IPS-18a (cell line): ENCODE data around the gene RUNX3.
"Not testable (repeated sequence)": the region's sequence is repeated elsewhere in the genome, so short reads cannot be mapped to it uniquely, and the experiment has no call there.

Source experiments
- H3K27ac ChIP-seq: one replicate; pipeline ENCODE4 v1.5.1; 2013; ENCODE audit warnings: low read length
- H3K27me3 ChIP-seq: one replicate; pipeline ENCODE4 v1.6.1; 2013; ENCODE audit warnings: mild to moderate bottlenecking, low read length; ENCODE audit not compliant: control insufficient read depth, insufficient read depth
- H3K36me3 ChIP-seq: one replicate; pipeline ENCODE4 v1.6.1; 2013; ENCODE audit warnings: low read depth, low read length; ENCODE audit not compliant: control insufficient read depth
- H3K4me1 ChIP-seq: one replicate; pipeline ENCODE4 v1.6.1; 2013; ENCODE audit warnings: low read depth, low read length; ENCODE audit not compliant: control insufficient read depth
- H3K4me3 ChIP-seq: one replicate; pipeline ENCODE4 v1.5.1; 2013; ENCODE audit warnings: low read length
- H3K9ac ChIP-seq: one replicate; pipeline ENCODE4 v1.6.1; 2013; ENCODE audit warnings: mild to moderate bottlenecking, low read length, moderate library complexity
- H3K9me3 ChIP-seq: one replicate; pipeline ENCODE4 v1.6.1; 2013; ENCODE audit warnings: low read depth, low read length; ENCODE audit not compliant: control insufficient read depth

The RUNX3 gene

DNA sequence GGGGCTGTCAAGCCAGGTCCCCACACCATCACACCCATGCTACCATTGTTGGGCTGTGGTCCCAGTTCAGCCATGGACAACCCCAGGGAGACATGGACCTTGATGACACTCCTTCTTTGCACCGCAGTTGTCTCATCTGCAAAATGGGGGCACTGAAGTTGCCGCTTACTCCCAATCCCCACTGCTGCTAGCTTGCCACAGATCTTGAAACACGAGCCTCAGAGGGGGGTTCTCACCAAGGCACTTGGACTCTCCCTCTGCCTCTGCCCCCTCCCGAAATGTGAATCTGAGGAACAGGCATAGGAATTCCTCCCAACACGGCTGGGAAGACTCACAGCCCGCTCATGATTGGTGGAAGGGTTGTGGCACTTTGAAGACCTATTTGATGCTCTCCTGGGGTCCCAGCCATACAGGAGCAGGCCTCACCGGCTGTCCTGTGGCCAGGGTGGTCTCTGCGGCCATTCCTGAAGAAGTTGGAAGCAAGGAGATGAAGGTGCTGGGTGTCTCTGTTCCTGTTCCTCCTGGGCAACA lies 31.1 kb downstream of the RUNX3 start:
- no peaks in the 10 kb centered on the region for H3K27me3 ChIP-seq

DNA sequence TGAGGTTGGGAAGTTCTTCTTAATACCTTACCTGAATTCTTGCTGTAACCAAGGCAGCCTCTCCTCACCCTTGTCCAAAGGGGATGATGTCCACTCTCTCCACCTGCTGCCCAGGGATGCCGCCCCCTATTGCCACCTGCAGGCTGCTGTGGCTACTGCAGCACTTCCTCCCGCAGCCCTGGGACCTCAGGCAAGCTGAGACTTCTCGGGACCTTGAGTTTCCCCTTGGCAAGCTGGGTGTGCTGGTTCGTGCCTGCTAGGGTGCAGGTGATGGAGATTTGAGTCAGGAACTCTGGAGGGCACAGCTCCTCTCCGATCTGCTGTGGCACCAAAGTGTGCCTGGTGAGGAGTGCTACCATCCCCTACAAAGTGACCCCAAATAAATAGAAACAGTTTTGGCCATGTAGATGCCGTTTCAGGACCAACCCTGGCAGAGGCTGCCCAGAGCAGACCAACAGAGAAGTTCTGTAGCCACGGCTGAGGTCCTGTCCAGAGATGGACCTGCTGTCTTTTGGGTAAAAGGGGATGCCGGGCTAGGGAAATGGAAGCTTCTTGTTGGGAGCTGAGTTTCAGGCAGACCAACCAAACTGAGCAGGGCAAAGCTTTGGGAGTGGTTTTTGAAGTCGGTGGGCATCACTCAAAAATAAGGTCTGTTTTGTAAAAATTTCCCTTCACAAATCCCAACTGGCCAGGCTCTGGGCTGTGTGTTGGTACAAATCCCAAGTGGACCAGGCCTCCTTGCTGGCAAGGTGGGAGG lies 31.7 kb downstream of the RUNX3 start:
- Histone ChIP-seq H3K36me3 (no peaks in the 10 kb centered on the region), H3K9ac (no peak overlapping the region), H3K27ac (no peak overlapping the region), H3K4me3 (no peak overlapping the region), H3K4me1 (no peaks in the 10 kb centered on the region), H3K9me3 (no peaks in the 10 kb centered on the region), H3K27me3 (no peaks in the 10 kb centered on the region)

More for the DNA sequence above, 31.1 kb downstream of the RUNX3 start:
- Histone ChIP-seq H3K36me3 (no peaks in the 10 kb centered on the region), H3K9ac (no peak overlapping the region), H3K4me3 (no peak overlapping the region), H3K27ac (no peak overlapping the region), H3K4me1 (no peaks in the 10 kb centered on the region), H3K9me3 (no peaks in the 10 kb centered on the region)

DNA sequence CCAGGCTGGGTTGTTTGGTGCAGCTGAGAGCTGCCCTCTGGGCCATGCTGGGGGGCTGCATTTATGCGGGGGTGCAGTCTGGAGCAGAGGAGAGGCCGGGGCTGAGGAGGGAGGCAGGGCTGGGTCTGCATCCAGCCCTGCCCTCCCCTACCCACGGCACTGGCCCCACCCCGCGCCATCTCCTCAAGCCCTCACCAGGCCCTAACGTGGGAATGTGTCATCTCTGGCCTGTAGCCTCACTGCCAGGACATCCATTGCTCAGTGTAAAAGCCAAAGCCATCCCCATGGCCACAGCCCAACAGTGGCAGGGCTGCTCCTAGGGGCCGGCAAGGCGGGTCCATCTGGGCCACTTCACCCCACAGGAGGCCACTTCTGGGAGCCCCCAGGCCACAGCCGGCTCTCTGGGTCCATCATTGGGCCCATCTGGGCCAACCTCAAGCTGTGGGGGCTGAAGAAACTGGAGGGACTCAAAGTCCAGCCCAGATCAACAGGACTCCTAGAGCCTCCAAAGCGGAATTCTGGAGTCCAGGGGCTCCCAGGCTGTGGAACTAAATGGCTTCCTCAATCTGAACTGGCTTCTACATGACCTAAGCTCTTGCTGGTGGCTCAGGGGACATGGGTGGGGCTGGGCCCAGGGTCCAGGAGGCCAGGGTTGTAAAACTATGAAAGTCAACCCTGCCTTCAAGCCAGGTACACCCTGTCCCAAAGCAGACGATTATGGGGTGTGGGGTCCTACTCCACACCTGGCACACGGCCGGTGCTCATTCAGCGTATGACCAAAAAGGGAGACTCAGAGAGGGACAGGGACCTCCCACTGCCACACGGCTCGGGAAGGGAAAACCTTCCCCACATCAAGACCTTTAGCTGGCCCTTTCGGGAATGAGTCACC lies 32.6 kb downstream of the RUNX3 start:
- Histone ChIP-seq H3K4me3 (no peak overlapping the region), H3K9me3 (no peaks in the 10 kb centered on the region), H3K27me3 (no peaks in the 10 kb centered on the region), H3K4me1 (no peaks in the 10 kb centered on the region), H3K36me3 (no peaks in the 10 kb centered on the region), H3K9ac (no peak overlapping the region), H3K27ac (no peak overlapping the region)

DNA sequence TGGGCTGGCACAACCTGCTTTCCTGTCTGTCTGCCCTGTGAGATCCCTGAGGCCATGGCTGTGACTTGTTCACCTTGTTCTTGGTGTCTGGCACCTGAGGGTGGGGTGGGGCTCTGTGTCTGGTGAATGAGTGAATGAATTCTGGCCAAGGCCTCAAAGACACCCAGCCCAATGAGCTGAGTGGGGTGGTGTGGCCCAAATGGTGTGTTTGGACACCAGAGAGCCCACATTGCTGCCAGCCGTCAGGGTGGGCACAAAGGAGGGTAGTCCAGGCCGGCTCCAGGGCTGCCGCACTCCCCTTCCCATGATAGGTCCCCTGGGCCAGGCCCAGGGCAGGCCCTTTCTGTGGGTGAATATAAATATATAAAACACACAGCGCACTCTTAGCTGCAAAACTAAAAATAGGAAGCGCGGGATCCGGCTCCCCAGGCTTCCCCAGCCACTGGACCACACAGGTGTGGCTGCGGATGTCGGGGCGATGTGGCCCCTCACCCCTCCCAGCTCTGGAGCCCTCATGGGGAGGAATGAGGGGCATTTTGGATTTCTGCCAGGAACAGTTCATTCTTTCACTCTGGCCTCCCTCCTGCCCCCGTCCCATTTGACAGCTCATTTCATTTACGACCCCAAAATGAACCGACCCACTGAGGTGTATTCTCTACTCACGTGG lies 33.3 kb downstream of the RUNX3 start:
- Histone ChIP-seq H3K27me3 (no peaks in the 10 kb centered on the region), H3K27ac (no peak overlapping the region), H3K4me1 (no peaks in the 10 kb centered on the region), H3K36me3 (no peaks in the 10 kb centered on the region), H3K4me3 (no peak overlapping the region), H3K9me3 (peaks cover 3% of the 10 kb centered on the region), H3K9ac (no peak overlapping the region)

DNA sequence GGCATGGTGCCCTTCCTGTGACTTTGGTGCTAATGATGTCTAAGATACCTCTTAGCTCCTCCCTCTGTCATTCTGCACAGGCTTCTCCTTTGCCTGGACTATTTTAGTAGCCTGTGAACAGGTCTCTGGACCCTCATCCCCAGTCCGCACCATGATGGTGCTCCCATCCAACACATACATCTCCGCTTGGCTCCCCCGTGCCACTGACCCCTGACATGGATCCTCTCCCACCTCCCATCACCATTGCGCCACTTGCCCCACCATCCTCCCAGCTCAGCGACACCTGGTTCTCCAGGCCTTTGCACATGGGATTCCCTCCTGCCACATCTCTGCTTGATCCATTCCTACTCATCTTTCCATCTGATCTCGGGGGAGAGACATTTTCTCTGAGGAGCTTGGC lies 33.9 kb downstream of the RUNX3 start:
- H3K36me3 ChIP-seq: no peaks in the 10 kb centered on the region
- H3K4me1 ChIP-seq: no peaks in the 10 kb centered on the region
- H3K27ac ChIP-seq: no peak overlapping the region
- H3K9ac ChIP-seq: no peak overlapping the region
- peaks cover 3% of the 10 kb centered on the region for H3K9me3 ChIP-seq
- H3K4me3 ChIP-seq: no peak overlapping the region
- H3K27me3 ChIP-seq: no peaks in the 10 kb centered on the region

DNA sequence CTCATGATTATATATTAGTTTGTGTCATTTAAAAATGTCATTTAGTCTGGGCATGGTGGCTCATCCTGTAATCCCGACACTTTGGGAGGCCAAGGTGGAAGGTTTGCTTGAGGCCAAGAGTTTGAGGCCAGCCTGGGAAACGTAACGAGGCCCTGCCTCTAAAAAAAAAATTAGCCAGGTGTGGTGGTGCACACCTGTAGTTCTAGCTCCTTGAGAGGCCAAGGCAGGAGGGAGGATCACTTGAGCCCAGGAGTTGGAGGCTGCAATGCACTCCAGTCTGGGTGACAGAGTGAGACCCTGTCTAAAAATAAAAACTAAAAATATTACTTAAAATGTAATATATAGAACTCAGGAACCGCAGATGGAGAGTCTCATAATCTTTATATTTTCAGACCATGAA lies 34.6 kb downstream of the RUNX3 start:
- peaks cover 3% of the 10 kb centered on the region for H3K9me3 ChIP-seq

DNA sequence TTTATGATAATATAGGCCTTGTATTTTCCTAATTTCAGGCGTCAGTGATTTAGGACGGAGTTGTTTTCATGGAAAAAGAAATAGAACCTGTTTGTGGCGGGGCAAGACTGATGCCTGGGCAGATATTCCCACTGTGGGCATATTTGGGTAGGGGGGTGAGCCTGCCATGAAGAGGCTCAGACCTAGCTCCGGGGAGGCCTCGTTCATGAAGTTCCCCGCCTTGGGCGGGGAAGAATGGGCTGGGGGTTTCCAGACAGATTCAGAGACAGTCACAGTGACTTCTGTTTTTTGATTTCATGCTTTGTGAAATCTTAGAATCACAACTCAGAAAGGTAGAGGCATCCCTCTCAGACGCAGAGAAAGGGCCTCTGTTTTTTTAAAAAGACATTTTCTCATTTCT lies 36.1 kb downstream of the RUNX3 start:
- H3K9me3 ChIP-seq: peaks cover 3% of the 10 kb centered on the region
- no peak overlapping the region for H3K27ac ChIP-seq
- no peak overlapping the region for H3K9ac ChIP-seq
- no peaks in the 10 kb centered on the region for H3K4me1 ChIP-seq
- H3K27me3 ChIP-seq: no peaks in the 10 kb centered on the region
- no peaks in the 10 kb centered on the region for H3K36me3 ChIP-seq
- H3K4me3 ChIP-seq: no peak overlapping the region

More for the DNA sequence above, 34.6 kb downstream of the RUNX3 start:
- Histone ChIP-seq H3K27ac (no peak overlapping the region), H3K27me3 (no peaks in the 10 kb centered on the region), H3K4me3 (no peak overlapping the region), H3K9ac (no peak overlapping the region), H3K4me1 (no peaks in the 10 kb centered on the region), H3K36me3 (no peaks in the 10 kb centered on the region)

DNA sequence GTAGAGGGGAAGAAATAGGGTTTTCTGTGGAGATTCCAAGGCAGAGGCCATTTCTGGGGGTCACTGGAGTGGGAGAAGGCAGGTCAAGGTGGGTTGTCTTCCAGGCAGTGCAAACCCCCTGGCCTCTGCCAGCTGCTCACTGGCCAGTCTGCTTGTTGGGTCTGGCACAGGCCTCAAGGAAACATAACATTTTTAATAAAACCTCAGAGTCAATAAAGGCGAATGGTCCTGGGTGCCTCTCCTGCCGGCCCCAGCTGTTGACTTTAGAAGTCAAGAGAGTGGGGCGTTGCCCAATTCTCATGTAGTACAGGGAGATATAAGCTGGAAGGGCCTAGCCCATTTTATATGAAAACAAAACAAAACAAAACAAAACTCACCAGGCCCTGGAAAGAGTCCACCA lies 36.6 kb downstream of the RUNX3 start:
- Histone ChIP-seq H3K27ac (no peak overlapping the region), H3K9me3 (peaks cover 3% of the 10 kb centered on the region), H3K36me3 (no peaks in the 10 kb centered on the region), H3K9ac (no peak overlapping the region), H3K4me1 (no peaks in the 10 kb centered on the region), H3K27me3 (no peaks in the 10 kb centered on the region), H3K4me3 (no peak overlapping the region)

DNA sequence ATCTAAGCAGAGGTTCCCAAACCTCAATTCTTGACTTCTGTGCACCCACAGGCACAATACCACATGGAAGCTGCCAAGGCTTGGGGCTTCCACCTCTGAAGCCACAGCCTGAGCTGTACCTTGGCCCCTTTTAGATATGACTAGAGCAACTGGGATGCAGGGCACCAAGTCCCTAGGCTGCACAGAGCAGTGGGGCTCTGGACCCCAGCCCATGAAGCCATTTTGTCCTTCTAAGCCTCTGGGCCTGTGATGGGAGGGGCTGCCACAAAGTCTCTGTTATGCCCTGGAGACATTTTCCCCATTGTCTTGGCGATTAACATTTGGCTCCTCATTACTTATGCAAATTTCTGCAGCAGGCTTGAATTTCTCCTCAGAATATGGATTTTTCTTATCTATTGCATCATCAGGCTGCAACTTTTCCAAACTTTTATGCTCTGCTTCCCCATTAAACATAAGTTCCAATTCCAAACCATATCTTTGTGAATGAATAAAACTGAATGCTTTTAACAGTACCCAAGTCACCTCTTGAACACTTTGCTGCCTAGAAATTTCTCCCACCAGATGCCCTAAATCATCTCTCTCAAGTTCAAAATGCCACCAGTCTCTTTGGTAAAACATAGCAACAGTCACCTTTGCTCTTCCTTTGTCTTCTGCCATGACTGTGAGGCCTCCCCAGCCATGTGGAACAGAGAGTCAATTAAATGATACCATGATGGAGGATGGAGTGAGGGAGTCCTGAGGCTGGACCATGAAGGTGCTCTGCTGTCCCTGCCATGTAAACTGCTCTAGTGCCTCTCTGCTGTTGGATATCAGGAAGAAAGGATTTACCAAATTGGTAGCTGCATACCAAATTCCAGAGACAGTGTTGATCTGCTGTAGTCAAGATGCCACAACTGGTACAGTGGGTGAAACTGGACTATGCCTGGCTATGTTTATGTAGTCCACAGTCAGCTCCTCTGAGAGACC lies 37.6 kb downstream of the RUNX3 start:
- no peaks in the 10 kb centered on the region for H3K36me3 ChIP-seq
- H3K27me3 ChIP-seq: no peaks in the 10 kb centered on the region

DNA sequence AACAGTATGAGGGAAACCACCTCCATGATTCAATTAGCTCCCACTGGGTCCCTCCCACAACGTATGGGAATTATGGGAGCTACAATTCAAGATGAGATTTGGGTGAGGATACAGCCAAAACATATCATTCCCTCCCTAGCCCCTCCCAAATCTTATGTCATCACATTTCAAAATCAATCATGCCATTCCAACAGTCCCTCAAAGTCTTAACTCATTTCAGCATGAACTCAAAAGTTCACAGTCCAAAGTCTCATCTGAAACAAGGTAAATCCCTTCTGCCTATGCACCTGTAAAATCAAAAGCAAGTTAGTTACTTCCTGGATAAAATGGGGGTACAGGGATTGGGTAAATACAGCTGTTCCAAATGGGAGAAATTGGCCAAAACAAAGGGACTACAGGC lies 38.7 kb downstream of the RUNX3 start:
- H3K9me3 ChIP-seq, H3K4me1 ChIP-seq, H3K9ac ChIP-seq, H3K36me3 ChIP-seq, H3K4me3 ChIP-seq, H3K27ac ChIP-seq, H3K27me3 ChIP-seq: not testable (repeated sequence)

More for the DNA sequence above, 37.6 kb downstream of the RUNX3 start:
- H3K27ac ChIP-seq: no peak overlapping the region
- no peaks in the 10 kb centered on the region for H3K4me1 ChIP-seq
- H3K4me3 ChIP-seq: no peak overlapping the region
- H3K9ac ChIP-seq: no peak overlapping the region
- peaks cover 3% of the 10 kb centered on the region for H3K9me3 ChIP-seq
